ENCODE data around the gene CXorf58.
"Not testable (repeated sequence)": the region's sequence is repeated elsewhere in the genome, so short reads cannot be mapped to it uniquely, and the experiment has no call there.

The CXorf58 gene

GRCh38 chrX:23952984-23953907 is 45.4 kb downstream of the CXorf58 start:
- Histone ChIP-seq H3K9ac (ENCODE audit: low read length in 2 of 2) (peak overlapping the region in 1 of 2 donors; percentile 6), H3K4me3 (ENCODE audit: low read length in 2 of 2) (peak overlapping the region in 1 of 2 donors; percentile 8), H3K4me1 (ENCODE audit: control insufficient read depth, insufficient read depth, low read length) (no peaks in the 10 kb centered on the region), H3K27ac (ENCODE audit: low read length) (no peak overlapping the region), H3K36me3 (ENCODE audit: control insufficient read depth in 2 of 2, insufficient read depth in 2 of 2, low read length in 2 of 2) (no peaks in the 10 kb centered on the region), H3K27me3 (ENCODE audit: control insufficient read depth in 1 of 2, insufficient read depth in 2 of 2, low read length in 2 of 2) (peaks cover 0 to 2% of the 10 kb centered on the region in 2 donors), H3K9me3 (ENCODE audit: control insufficient read depth in 2 of 2, low read length in 2 of 2) (no peaks in the 10 kb centered on the region)

- Histone ChIP-seq H3K4me1 (ENCODE audit: control insufficient read depth, insufficient read depth, low read length) (no peaks in the 10 kb centered on the region), H3K27me3 (ENCODE audit: control insufficient read depth in 1 of 2, insufficient read depth in 2 of 2, low read length in 2 of 2) (no peaks in the 10 kb centered on the region), H3K9me3 (ENCODE audit: control insufficient read depth in 2 of 2, low read length in 2 of 2) (no peaks in the 10 kb centered on the region), H3K4me3 (ENCODE audit: low read length in 2 of 2) (no peak overlapping the region), H3K36me3 (ENCODE audit: control insufficient read depth in 2 of 2, insufficient read depth in 2 of 2, low read length in 2 of 2) (no peaks in the 10 kb centered on the region), H3K27ac (ENCODE audit: low read length) (no peak overlapping the region), H3K9ac (ENCODE audit: low read length in 2 of 2) (no peak overlapping the region)
Observed at GRCh38 chrX:23953908-23954269, 46.1 kb downstream of the CXorf58 start.

DNA sequence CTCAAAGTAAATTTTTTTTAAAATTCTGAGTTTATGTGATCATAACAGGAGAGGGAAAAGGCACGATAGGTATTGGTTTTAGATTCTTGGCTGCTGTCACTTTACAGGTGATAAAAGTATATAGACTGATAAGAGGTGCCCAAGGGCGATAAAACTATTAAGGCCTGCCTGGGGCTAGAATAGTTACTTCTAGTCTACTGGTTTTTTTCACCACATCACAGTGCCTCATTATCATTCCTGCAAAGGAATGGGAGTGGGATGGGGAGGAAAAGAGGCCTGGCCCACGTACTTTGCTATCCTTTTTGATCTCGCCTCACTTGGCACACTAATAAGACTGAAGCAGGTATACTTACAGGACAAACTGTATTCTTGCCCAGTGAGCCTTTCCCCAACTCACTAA is 46.6 kb downstream of the CXorf58 start:
- Histone ChIP-seq H3K9ac (ENCODE audit: low read length in 2 of 2) (no peak overlapping the region), H3K4me1 (ENCODE audit: control insufficient read depth, insufficient read depth, low read length) (no peaks in the 10 kb centered on the region), H3K27me3 (ENCODE audit: control insufficient read depth in 1 of 2, insufficient read depth in 2 of 2, low read length in 2 of 2) (no peaks in the 10 kb centered on the region), H3K4me3 (ENCODE audit: low read length in 2 of 2) (no peak overlapping the region), H3K36me3 (ENCODE audit: control insufficient read depth in 2 of 2, insufficient read depth in 2 of 2, low read length in 2 of 2) (no peaks in the 10 kb centered on the region), H3K27ac (ENCODE audit: low read length) (no peak overlapping the region), H3K9me3 (ENCODE audit: control insufficient read depth in 2 of 2, low read length in 2 of 2) (no peaks in the 10 kb centered on the region)

- H3K9me3 ChIP-seq (ENCODE audit: control insufficient read depth in 2 of 2, low read length in 2 of 2) = no peaks in the 10 kb centered on the region
- H3K9ac ChIP-seq (ENCODE audit: low read length in 2 of 2) = no peak overlapping the region
- H3K4me1 ChIP-seq (ENCODE audit: control insufficient read depth, insufficient read depth, low read length) = no peaks in the 10 kb centered on the region
- no peak overlapping the region for H3K4me3 ChIP-seq (ENCODE audit: low read length in 2 of 2)
- H3K27me3 ChIP-seq (ENCODE audit: control insufficient read depth in 1 of 2, insufficient read depth in 2 of 2, low read length in 2 of 2) = peaks cover 0 to 5% of the 10 kb centered on the region in 2 donors
- no peak overlapping the region for H3K27ac ChIP-seq (ENCODE audit: low read length)
- H3K36me3 ChIP-seq (ENCODE audit: control insufficient read depth in 2 of 2, insufficient read depth in 2 of 2, low read length in 2 of 2) = no peaks in the 10 kb centered on the region
Observed at GRCh38 chrX:23959781-23960180, 52.0 kb downstream of the CXorf58 start.

DNA sequence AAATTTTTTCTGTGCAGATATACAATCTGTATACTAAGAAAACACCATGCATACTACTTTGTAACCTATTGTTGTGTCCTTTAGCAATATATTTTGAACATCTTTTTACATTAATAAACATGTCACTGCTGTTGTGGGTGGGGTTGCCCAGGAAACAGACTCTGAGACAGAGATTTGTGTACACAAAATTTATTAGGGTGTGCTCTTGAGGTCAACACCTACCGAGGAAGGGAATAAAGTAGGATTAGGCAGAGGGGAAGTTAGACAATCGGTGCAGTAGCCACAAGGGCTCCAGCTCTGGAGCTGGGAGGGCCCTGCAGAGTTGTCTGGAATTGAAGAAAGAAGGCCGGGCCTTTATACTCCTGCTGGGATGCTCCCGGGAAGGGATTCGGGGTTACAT is 56.4 kb downstream of the CXorf58 start:
- no peak overlapping the region for H3K27ac ChIP-seq (ENCODE audit: low read length)
- no peak overlapping the region for H3K4me3 ChIP-seq (ENCODE audit: low read length in 2 of 2)
- H3K9me3 ChIP-seq (ENCODE audit: control insufficient read depth in 2 of 2, low read length in 2 of 2) = no peaks in the 10 kb centered on the region
- no peaks in the 10 kb centered on the region for H3K4me1 ChIP-seq (ENCODE audit: control insufficient read depth, insufficient read depth, low read length)
- H3K36me3 ChIP-seq (ENCODE audit: control insufficient read depth in 2 of 2, insufficient read depth in 2 of 2, low read length in 2 of 2) = no peaks in the 10 kb centered on the region
- no peak overlapping the region for H3K9ac ChIP-seq (ENCODE audit: low read length in 2 of 2)
- peaks cover 0 to 5% of the 10 kb centered on the region in 2 donors for H3K27me3 ChIP-seq (ENCODE audit: control insufficient read depth in 1 of 2, insufficient read depth in 2 of 2, low read length in 2 of 2)

DNA sequence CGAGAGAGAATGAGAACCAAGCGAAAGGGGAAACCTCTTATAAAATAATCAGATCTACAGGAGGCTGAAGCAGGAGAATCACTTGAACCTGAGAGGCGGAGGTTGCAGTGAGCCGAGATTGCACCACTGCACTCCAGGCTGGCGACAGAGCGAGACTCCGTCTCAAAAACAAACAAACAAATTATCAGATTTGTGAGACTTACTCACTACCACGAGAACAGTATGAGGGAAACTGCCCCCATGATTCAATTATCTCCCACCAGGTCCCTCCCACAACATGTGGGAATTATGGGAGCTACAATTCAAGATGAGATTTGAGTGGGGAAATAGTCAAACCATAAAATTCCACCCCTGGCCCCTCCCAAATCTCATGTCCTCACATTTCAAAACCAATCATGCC is 57.8 kb downstream of the CXorf58 start:
- H3K36me3 ChIP-seq (ENCODE audit: control insufficient read depth in 2 of 2, insufficient read depth in 2 of 2, low read length in 2 of 2); H3K4me3 ChIP-seq (ENCODE audit: low read length in 2 of 2); H3K9ac ChIP-seq (ENCODE audit: low read length in 2 of 2); H3K27ac ChIP-seq (ENCODE audit: low read length); H3K4me1 ChIP-seq (ENCODE audit: control insufficient read depth, insufficient read depth, low read length); H3K27me3 ChIP-seq (ENCODE audit: control insufficient read depth in 1 of 2, insufficient read depth in 2 of 2, low read length in 2 of 2); H3K9me3 ChIP-seq (ENCODE audit: control insufficient read depth in 2 of 2, low read length in 2 of 2): not testable (repeated sequence)

- Histone ChIP-seq H3K27me3 (ENCODE audit: control insufficient read depth in 1 of 2, insufficient read depth in 2 of 2, low read length in 2 of 2) (peaks cover 0 to 4% of the 10 kb centered on the region in 2 donors), H3K9ac (ENCODE audit: low read length in 2 of 2) (no peak overlapping the region), H3K27ac (ENCODE audit: low read length) (no peak overlapping the region), H3K4me3 (ENCODE audit: low read length in 2 of 2) (no peak overlapping the region), H3K36me3 (ENCODE audit: control insufficient read depth in 2 of 2, insufficient read depth in 2 of 2, low read length in 2 of 2) (no peaks in the 10 kb centered on the region), H3K9me3 (ENCODE audit: control insufficient read depth in 2 of 2, low read length in 2 of 2) (peaks cover 0 to 2% of the 10 kb centered on the region in 2 donors), H3K4me1 (ENCODE audit: control insufficient read depth, insufficient read depth, low read length) (peaks cover 8% of the 10 kb centered on the region)
Observed at GRCh38 chrX:23978491-23978890, 70.7 kb downstream of the CXorf58 start.

DNA sequence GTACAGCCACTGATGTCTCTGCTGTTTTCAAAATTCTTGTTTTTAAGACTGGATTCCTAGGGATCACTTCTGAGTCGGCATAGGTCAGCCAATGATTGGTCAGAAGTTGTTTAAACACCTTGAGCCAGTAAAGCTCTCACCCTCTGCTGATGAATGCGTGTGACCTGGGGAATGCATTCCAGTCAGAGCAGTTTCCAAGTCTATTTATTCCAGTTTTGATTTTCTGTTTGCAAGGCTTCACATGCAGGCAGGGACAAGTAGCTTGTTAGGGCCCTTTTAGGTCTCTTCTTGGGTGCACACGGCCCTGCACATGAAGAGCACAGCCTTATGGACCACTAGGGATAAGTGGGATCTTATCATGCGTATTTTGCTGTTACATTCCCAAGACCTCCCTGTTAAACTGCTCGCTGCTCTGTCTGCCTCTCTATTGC is 72.2 kb downstream of the CXorf58 start:
- Histone ChIP-seq H3K27me3 (ENCODE audit: control insufficient read depth in 1 of 2, insufficient read depth in 2 of 2, low read length in 2 of 2) (peaks cover 0 to 4% of the 10 kb centered on the region in 2 donors), H3K36me3 (ENCODE audit: control insufficient read depth in 2 of 2, insufficient read depth in 2 of 2, low read length in 2 of 2) (no peaks in the 10 kb centered on the region), H3K4me1 (ENCODE audit: control insufficient read depth, insufficient read depth, low read length) (peaks cover 8% of the 10 kb centered on the region), H3K4me3 (ENCODE audit: low read length in 2 of 2) (no peak overlapping the region), H3K9ac (ENCODE audit: low read length in 2 of 2) (no peak overlapping the region), H3K27ac (ENCODE audit: low read length) (no peak overlapping the region), H3K9me3 (ENCODE audit: control insufficient read depth in 2 of 2, low read length in 2 of 2) (peaks cover 0 to 2% of the 10 kb centered on the region in 2 donors)

DNA sequence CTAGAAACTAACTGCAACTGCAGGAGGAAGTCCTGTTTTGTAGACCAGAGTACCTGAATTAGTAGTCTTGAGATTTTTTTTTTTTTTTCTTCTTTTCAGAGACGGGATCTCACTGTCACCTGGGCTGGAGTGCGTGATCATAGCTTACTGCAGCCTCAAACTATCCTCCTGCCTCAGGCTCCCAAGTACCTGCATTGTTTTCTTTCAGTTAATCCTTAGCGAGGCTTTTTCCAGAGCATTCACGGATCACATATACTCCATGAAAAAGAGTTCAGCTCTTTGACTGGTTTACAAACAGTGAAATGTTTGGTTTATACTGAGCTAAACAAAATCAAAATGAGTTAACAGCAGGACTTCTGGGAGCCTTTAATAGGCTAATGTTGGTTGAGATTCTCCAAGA is 73.4 kb downstream of the CXorf58 start:
- no peak overlapping the region for H3K9ac ChIP-seq (ENCODE audit: low read length in 2 of 2)
- peaks cover 8% of the 10 kb centered on the region for H3K4me1 ChIP-seq (ENCODE audit: control insufficient read depth, insufficient read depth, low read length)
- H3K27me3 ChIP-seq (ENCODE audit: control insufficient read depth in 1 of 2, insufficient read depth in 2 of 2, low read length in 2 of 2) = peaks cover 0 to 4% of the 10 kb centered on the region in 2 donors
- peaks cover 0 to 2% of the 10 kb centered on the region in 2 donors for H3K9me3 ChIP-seq (ENCODE audit: control insufficient read depth in 2 of 2, low read length in 2 of 2)
- no peak overlapping the region for H3K27ac ChIP-seq (ENCODE audit: low read length)
- H3K36me3 ChIP-seq (ENCODE audit: control insufficient read depth in 2 of 2, insufficient read depth in 2 of 2, low read length in 2 of 2) = no peaks in the 10 kb centered on the region
- H3K4me3 ChIP-seq (ENCODE audit: low read length in 2 of 2) = no peak overlapping the region

DNA sequence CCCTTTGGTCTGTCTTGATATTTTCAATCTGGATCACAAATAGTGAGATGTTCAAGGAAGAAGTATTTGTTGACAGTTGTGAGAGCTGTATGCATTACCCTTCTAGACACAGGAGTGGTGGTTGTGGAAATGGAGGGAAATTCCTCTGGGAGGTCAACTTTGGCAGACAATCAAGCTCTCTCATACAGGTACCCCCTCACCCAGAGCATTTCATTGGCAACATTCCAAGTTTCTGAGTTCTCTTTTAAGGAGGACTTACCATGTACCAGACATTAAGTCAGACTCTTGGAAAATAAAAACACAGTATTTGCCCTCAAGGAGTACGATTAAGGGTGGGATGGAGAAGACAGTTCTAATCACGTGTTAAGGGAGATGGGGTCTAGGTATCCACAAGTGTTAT is 73.9 kb downstream of the CXorf58 start:
- Histone ChIP-seq H3K9me3 (ENCODE audit: control insufficient read depth in 2 of 2, low read length in 2 of 2) (peaks cover 0 to 2% of the 10 kb centered on the region in 2 donors), H3K36me3 (ENCODE audit: control insufficient read depth in 2 of 2, insufficient read depth in 2 of 2, low read length in 2 of 2) (no peaks in the 10 kb centered on the region), H3K27ac (ENCODE audit: low read length) (no peak overlapping the region), H3K9ac (ENCODE audit: low read length in 2 of 2) (no peak overlapping the region), H3K4me3 (ENCODE audit: low read length in 2 of 2) (no peak overlapping the region), H3K4me1 (ENCODE audit: control insufficient read depth, insufficient read depth, low read length) (peaks cover 8% of the 10 kb centered on the region), H3K27me3 (ENCODE audit: control insufficient read depth in 1 of 2, insufficient read depth in 2 of 2, low read length in 2 of 2) (peaks cover 0 to 4% of the 10 kb centered on the region in 2 donors)

DNA sequence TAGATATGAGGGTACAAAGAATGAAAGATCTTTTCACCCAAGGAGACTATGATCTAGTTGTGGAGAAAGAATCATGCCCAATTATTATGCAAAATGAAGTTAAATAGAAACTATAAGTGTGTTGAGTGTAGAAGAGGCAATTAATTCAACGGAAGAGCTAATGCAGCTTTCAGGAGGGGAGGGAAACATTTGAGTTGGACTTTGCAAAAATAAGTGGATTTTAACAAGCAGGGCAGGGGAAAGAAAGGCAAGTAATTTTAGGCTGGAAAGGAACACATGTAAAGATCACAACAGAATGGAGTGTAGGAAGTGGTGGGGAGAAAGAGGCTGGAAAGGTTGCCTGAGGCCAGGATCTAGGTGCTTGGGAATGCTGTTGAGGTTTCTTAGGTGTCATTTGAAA is 75.1 kb downstream of the CXorf58 start:
- Histone ChIP-seq H3K4me1 (ENCODE audit: control insufficient read depth, insufficient read depth, low read length) (peaks cover 8% of the 10 kb centered on the region), H3K4me3 (ENCODE audit: low read length in 2 of 2) (no peak overlapping the region), H3K27ac (ENCODE audit: low read length) (no peak overlapping the region), H3K27me3 (ENCODE audit: control insufficient read depth in 1 of 2, insufficient read depth in 2 of 2, low read length in 2 of 2) (peaks cover 0 to 2% of the 10 kb centered on the region in 2 donors), H3K36me3 (ENCODE audit: control insufficient read depth in 2 of 2, insufficient read depth in 2 of 2, low read length in 2 of 2) (peaks cover under 1 to 3% of the 10 kb centered on the region in 2 donors), H3K9ac (ENCODE audit: low read length in 2 of 2) (no peak overlapping the region), H3K9me3 (ENCODE audit: control insufficient read depth in 2 of 2, low read length in 2 of 2) (peaks cover 0 to 2% of the 10 kb centered on the region in 2 donors)
